ACC112 (cell line): Measurements from ENCODE around the gene TBC1D5.

Experiments used
- H2AFZ ChIP-seq: fragments of 200-600 bp; sonication (generic); one replicate; pipeline ENCODE4 v1.6.0; 2017; ENCODE audit warnings: antibody characterized with exemption, low read length; ENCODE audit not compliant: unreplicated experiment
- H3K27ac ChIP-seq: fragments of 200-600 bp; sonication (generic); 2 replicates; pipeline ENCODE4 v1.5.1; 2014; ENCODE audit warnings: low read depth, mild to moderate bottlenecking, antibody characterized with exemption, low read length, moderate library complexity
- H3K27me3 ChIP-seq: fragments of 200-600 bp; sonication (generic); 2 replicates; pipeline ENCODE4 v1.6.1; 2014; ENCODE audit warnings: mild to moderate bottlenecking, antibody characterized with exemption, low read length, moderate library complexity, mixed read lengths; ENCODE audit not compliant: insufficient read depth
- H3K36me3 ChIP-seq: fragments of 200-600 bp; sonication (generic); 2 replicates; pipeline ENCODE4 v1.6.1; 2016; ENCODE audit warnings: mild to moderate bottlenecking, antibody characterized with exemption, low read length, moderate library complexity, mixed read lengths; ENCODE audit not compliant: insufficient read depth
- H3K4me1 ChIP-seq: fragments of 200-600 bp; sonication (generic); one replicate; pipeline ENCODE4 v1.6.1; 2016; ENCODE audit warnings: low read length, mixed read lengths; ENCODE audit not compliant: insufficient read depth, unreplicated experiment, control insufficient read depth
- H3K4me3 ChIP-seq: fragments of 200-600 bp; sonication (generic); 2 replicates; pipeline ENCODE4 v1.5.1; 2014; ENCODE audit warnings: mild to moderate bottlenecking, low read depth, low read length
- H3K79me2 ChIP-seq: fragments of 200-600 bp; sonication (generic); one replicate; pipeline ENCODE4 v1.6.0; 2016; ENCODE audit warnings: low read length; ENCODE audit not compliant: control insufficient read depth, unreplicated experiment, insufficient read depth

Gene TBC1D5

DNA sequence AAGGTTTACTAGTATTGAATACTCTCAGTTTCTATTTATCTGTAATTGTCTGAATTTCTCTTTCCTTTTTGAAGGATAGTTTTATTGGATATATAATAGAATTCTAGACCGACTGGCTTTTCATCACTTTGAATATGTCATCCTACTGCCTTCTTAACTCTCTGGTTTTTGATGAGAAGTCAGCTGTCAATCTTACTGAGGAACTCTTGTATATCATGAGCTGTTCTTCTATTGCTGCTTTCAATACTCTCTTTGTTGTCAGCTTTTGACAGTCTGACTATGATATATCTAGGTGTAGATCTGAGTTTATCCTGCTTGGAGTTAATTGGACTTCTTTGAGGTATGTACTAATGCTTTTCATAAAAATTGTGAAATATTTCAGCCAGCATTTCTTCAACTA is 523.8 kb downstream of the TBC1D5 start:
- H3K27me3 ChIP-seq = no peaks in the 10 kb centered on the region
- no peaks in the 10 kb centered on the region for H3K79me2 ChIP-seq
- no peak overlapping the region for H3K4me3 ChIP-seq
- H2AFZ ChIP-seq = no peak overlapping the region
- H3K36me3 ChIP-seq = no peaks in the 10 kb centered on the region
- no peak overlapping the region for H3K27ac ChIP-seq
- H3K4me1 ChIP-seq = no peaks in the 10 kb centered on the region

DNA sequence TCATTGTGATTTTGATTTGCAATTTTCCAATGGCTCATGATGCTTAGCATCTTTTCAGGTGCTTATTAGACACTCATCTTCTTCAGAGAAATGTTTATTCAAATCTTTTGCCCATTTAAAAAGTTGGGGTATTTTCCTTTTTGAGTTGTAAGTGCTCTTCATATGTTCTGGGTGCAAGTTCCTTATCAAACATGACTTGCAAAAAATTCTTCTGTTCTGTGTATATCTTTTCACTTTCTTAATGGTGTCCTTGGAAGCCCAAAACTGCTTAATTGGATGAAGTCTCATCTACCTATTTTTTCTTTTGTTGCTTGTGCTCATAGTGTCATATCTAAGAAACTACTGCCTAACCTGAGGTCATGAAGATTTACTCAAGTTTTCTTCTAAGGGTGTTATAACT is 524.8 kb downstream of the TBC1D5 start:
- peaks cover 4% of the 10 kb centered on the region for H3K4me1 ChIP-seq
- H2AFZ ChIP-seq = no peak overlapping the region
- H3K36me3 ChIP-seq = no peaks in the 10 kb centered on the region
- H3K4me3 ChIP-seq = no peak overlapping the region
- no peaks in the 10 kb centered on the region for H3K79me2 ChIP-seq
- no peak overlapping the region for H3K27ac ChIP-seq
- no peaks in the 10 kb centered on the region for H3K27me3 ChIP-seq

DNA sequence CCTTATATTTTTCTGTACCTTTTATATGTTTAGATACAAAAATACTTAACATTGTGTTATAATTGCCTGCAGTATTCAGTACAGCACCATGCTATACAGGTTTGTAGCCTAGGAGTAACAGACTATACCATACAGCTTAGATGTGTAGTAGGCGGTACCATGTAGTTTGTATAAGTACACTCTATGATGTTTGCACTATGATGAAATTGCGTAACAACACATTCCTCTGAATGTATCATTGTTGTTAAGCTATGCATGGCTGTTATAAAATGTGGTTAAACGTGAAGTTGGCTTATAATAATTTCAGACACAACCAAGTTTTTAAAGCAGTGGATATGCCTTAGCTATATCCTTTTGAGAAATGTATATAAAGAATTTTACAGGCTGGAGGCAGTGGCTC is 529.3 kb downstream of the TBC1D5 start:
- H3K27ac ChIP-seq = no peak overlapping the region
- H3K4me3 ChIP-seq = no peak overlapping the region
- no peaks in the 10 kb centered on the region for H3K27me3 ChIP-seq
- H3K36me3 ChIP-seq = no peaks in the 10 kb centered on the region
- H2AFZ ChIP-seq = no peak overlapping the region
- H3K4me1 ChIP-seq = peaks cover 4% of the 10 kb centered on the region
- no peaks in the 10 kb centered on the region for H3K79me2 ChIP-seq

DNA sequence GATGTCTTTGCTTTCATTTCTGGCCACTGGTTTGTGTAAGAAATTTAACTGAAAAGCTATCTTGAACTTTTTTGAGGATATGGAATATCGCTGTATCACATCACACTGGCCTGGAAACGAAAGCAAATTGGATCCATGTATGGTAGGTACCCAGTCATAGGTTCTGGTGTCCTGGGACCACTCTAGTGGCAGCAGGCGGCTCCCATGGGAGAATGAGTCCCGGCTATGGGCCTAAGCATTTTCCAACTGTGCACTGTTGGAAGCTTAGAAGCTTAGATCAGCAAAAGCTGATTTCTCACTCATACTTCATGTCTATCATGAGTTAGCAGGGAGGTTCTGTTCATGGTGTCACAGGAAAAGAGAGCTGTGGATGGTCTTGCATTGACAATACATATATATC is 534.5 kb downstream of the TBC1D5 start:
- Histone ChIP-seq H3K79me2 (no peaks in the 10 kb centered on the region), H3K4me1 (no peaks in the 10 kb centered on the region), H3K4me3 (no peak overlapping the region), H2AFZ (no peak overlapping the region), H3K27me3 (no peaks in the 10 kb centered on the region), H3K36me3 (peaks cover 3% of the 10 kb centered on the region; the same call in 1 of the 2 replicates), H3K27ac (no peak overlapping the region)

DNA sequence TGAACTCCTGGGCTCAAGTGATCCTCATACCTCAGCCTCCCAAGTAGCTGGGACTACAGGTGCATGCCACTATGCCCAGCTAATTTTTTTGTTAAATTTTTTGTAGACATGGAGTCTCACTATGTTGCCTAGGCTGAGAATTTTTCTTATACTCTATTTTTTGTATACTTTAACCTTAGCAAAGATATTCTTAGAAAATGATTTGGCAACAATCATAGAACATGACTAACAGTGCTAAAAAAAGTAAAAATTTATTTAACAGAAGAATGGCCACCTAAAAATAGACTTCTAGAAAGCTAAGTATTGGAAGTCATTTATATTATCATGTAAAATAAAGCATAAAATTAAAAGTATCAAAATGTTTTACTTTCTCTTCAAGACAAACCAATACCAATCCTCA is 535.4 kb downstream of the TBC1D5 start:
- Histone ChIP-seq H3K4me1 (no peaks in the 10 kb centered on the region), H3K27me3 (no peaks in the 10 kb centered on the region), H3K27ac (no peak overlapping the region)

DNA sequence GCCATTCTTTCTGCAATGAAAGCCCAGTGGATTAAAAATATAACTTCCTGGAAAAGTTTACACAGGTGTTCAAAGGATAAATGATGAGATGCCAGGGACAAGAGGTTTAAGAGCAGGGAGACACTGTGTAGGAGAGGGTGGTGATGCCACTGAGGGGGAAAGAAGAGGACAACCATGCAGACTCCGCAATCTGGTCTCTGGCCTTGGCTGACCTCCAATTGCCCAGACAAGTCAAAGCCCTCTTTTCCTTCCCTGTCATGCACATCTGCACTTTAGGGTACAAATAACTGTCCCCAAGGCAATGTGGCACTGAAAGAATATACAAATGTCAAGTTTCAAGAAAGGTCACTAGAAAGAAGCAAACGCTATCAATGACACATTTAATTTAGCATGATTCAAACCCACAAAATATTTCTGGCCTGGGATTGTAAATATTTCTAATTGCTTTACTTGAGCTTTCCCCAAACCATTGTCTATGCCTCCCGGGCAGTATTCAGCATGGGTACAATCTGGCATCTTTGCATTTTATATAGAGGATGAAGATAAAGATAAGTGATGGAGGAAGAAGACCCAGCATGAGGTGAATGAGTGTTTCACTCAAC is 538.3 kb downstream of the TBC1D5 start:
- H3K27me3 ChIP-seq = no peaks in the 10 kb centered on the region
- no peak overlapping the region for H3K27ac ChIP-seq
- peaks cover 8% of the 10 kb centered on the region for H3K36me3 ChIP-seq
- H2AFZ ChIP-seq = no peak overlapping the region
- no peaks in the 10 kb centered on the region for H3K4me1 ChIP-seq
- H3K79me2 ChIP-seq = no peaks in the 10 kb centered on the region
- no peak overlapping the region for H3K4me3 ChIP-seq

More for the DNA sequence above, 535.4 kb downstream of the TBC1D5 start:
- no peak overlapping the region for H2AFZ ChIP-seq
- H3K79me2 ChIP-seq = no peaks in the 10 kb centered on the region
- H3K4me3 ChIP-seq = no peak overlapping the region
- H3K36me3 ChIP-seq = peaks cover 3% of the 10 kb centered on the region; the same call in 1 of the 2 replicates

DNA sequence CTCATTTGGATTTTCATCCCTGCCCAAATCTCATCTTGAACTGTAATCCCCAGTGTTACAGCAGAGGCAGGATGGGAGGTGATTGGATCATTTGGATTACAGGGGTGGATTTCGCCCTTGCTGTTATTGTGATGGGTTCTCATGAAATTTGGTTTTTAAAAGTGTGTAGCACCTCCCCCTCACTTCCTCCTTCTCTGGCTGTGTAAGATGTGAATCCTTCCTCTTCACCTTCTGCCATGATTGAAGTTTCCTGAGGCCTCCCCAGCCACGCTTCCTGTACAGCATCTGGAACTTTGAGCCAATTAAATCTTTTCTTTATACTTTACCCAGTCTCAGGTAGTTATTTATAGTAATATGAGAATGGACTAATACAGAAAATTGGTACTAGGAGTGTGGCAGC is 540.9 kb downstream of the TBC1D5 start:
- Histone ChIP-seq H3K27ac (no peak overlapping the region), H3K27me3 (no peaks in the 10 kb centered on the region), H3K36me3 (peaks cover 8% of the 10 kb centered on the region), H3K79me2 (no peaks in the 10 kb centered on the region), H2AFZ (no peak overlapping the region), H3K4me1 (no peaks in the 10 kb centered on the region), H3K4me3 (no peak overlapping the region)

DNA sequence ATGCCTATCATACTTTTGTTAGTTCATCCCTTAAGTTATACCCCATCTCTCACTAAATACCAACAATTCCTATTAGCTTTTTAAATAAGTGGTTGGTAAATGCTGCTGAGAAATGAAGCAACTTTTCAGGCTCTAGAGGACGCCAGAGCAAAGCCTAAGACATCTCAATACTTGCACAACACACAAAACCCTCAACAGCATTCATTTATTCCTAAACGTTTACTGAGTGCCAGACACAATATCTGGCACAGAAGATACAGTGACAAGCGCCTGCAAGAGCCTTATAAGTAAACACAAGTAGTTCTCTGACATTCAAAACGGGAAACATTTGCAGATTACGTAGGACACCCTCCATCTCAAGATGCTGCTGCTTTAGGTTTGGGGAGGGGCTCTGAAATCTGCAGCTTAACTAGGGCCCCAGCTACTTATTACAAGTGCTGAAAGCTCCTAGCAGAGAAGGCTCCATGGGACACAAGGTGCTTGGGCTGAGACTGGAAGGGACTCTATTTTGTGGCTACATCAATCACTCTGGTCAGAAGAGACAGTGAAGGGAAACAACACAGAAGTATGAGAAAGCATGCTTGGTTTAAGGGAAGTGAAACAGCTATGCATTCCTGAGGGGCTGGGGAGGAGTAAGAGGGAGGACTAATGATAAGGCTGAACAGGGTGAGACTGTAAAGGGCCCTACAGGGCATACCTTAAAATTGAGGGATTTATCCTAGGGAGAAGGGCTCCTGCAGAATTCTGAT is 546.4 kb downstream of the TBC1D5 start:
- H3K4me1 ChIP-seq = peaks cover 13% of the 10 kb centered on the region
- H3K27ac ChIP-seq = no peak overlapping the region
- H3K27me3 ChIP-seq = no peaks in the 10 kb centered on the region
- H3K4me3 ChIP-seq = no peak overlapping the region
- no peaks in the 10 kb centered on the region for H3K79me2 ChIP-seq
- no peak overlapping the region for H2AFZ ChIP-seq
- H3K36me3 ChIP-seq = no peaks in the 10 kb centered on the region

DNA sequence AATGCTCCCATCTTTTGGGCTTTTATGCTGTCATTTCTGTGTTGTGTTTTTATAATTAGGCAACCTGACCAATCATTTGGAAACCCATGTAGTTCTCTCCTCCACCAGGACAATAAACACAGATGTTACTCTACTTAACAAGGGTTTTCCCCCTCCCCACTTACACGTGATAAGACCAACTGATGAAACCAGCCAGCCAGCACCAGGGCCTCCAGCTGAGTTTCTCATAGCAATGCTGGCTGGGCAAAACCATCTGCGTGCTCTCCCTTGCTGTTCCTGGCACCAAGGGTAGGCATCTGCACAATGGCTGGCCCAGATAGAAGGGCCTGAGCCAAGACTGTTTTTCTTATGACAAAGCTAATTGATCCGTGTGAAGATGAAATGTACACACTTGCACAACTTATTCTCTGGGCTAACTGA is 547.2 kb downstream of the TBC1D5 start:
- Histone ChIP-seq H3K36me3 (no peaks in the 10 kb centered on the region), H3K27me3 (no peaks in the 10 kb centered on the region), H3K4me3 (no peak overlapping the region), H3K27ac (no peak overlapping the region), H3K4me1 (peaks cover 13% of the 10 kb centered on the region), H3K79me2 (no peaks in the 10 kb centered on the region), H2AFZ (no peak overlapping the region)

DNA sequence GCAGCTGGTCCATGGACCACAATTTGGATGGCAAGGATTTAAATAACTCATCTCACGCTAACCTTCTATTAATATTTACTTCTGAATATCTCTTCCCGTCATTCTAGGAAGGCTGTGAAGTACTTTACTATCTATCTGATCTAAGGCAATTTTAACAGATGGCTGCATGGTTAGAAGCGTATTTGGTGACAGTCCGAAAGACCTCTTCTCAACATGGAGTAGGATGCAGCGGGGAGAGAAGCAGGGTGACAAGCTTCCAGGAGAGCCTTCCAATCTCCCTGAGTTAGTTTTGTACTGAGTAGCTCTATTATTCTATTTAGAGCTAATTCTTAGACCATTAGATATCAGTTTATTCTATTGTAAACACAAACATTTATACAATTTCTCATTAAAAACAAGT is 548.3 kb downstream of the TBC1D5 start:
- Histone ChIP-seq H3K36me3 (no peaks in the 10 kb centered on the region), H2AFZ (no peak overlapping the region), H3K79me2 (no peaks in the 10 kb centered on the region), H3K27me3 (no peaks in the 10 kb centered on the region), H3K4me1 (peaks cover 13% of the 10 kb centered on the region), H3K4me3 (no peak overlapping the region), H3K27ac (no peak overlapping the region)

DNA sequence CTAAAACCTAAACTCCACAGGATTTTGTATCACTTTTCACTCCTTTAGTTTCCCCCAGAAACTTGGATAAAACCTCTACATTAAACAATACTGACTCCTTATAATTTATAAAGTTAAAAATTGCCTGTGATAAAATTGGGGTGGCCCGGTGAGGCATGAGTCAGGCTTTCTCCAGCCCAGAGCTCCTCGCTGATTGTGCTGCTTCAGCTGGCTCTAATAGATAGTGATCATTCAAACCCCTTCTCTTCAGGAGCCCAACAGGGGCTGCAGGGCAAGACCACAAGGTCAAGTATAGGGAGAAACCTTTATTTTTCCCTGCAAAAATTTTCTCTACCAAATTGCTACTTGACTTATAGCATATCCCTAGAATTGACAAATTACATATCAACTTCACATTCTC is 549.4 kb downstream of the TBC1D5 start:
- Histone ChIP-seq H3K36me3 (no peaks in the 10 kb centered on the region), H3K27me3 (no peaks in the 10 kb centered on the region), H3K4me1 (peaks cover 13% of the 10 kb centered on the region), H2AFZ (no peak overlapping the region), H3K79me2 (no peaks in the 10 kb centered on the region), H3K27ac (no peak overlapping the region), H3K4me3 (no peak overlapping the region)
